K562 (cell line): ENCODE results near the gene PHYHD1. TPM values are rescaled to one million over a fixed set of nuclear protein-coding genes. Genes with fewer than 3 reads are reported as not detected.
A peak's percentile ranks its signal among the peaks of the same experiment; 100 is the strongest.

ENCODE experiments used
- BCOR ChIP-seq: fragments of 450-650 bp; IDR thresholded peaks from 2 replicates; pipeline ENCODE4 v1.6.1; 2016
- CCNT2 ChIP-seq: IDR thresholded peaks from 2 replicates; pipeline ENCODE4 v1.6.1; 2011; ENCODE audit warnings: borderline replicate concordance, low read depth, mild to moderate bottlenecking, moderate library complexity, mixed read lengths, low read length; ENCODE audit not compliant: insufficient read length; ENCODE audit errors: extremely low read depth
- HNRNPLL ChIP-seq: fragments of 200-400 bp; formaldehyde crosslinking; IDR thresholded peaks from 2 replicates; pipeline ENCODE4 v1.6.1; 2017; ENCODE audit warnings: low read length, low read depth, mild to moderate bottlenecking; ENCODE audit not compliant: poor library complexity, severe bottlenecking
- MBD2 ChIP-seq: sonication (generic); IDR thresholded peaks from 2 replicates; pipeline ENCODE4 v1.6.1; 2016; ENCODE audit warnings: low read depth, borderline replicate concordance
- NFRKB ChIP-seq: fragments of 450-650 bp; IDR thresholded peaks from 2 replicates; pipeline ENCODE4 v1.6.1; 2016; ENCODE audit warnings: low read depth
- PCBP2 ChIP-seq: fragments of 200-400 bp; formaldehyde crosslinking; IDR thresholded peaks from 2 replicates; pipeline ENCODE4 v1.6.1; 2018; ENCODE audit warnings: low read length, low read depth, mild to moderate bottlenecking, moderate library complexity; ENCODE audit not compliant: poor library complexity, severe bottlenecking
- SMARCA4 ChIP-seq: fragments of 450-650 bp; IDR thresholded peaks from 2 replicates; pipeline ENCODE4 v1.6.1; 2016
- SREBF1 ChIP-seq: fragments of 150-350 bp; IDR thresholded peaks from 2 replicates; pipeline ENCODE4 v1.6.1; 2014; ENCODE audit warnings: antibody characterized with exemption, low read depth, low read length, borderline replicate concordance
- SRSF3 ChIP-seq: fragments of 200-400 bp; formaldehyde crosslinking; IDR thresholded peaks from 2 replicates; pipeline ENCODE4 v1.6.1; 2016; ENCODE audit warnings: mild to moderate bottlenecking, low read length, moderate library complexity; ENCODE audit not compliant: insufficient read depth
- TEAD1 ChIP-seq, 2 experiments: fragments of 450-650 bp in 1 of 2; sonication (generic) in 1 of 2; formaldehyde crosslinking; IDR thresholded peaks; 2 replicates each; pipeline versions ENCODE4 v1.4.0 to v1.8.0; 2020 to 2022; ENCODE audit warnings: mild to moderate bottlenecking in 2 of 2, missing genetic modification reagents in 1 of 2
- ZFX ChIP-seq: sonication (generic); formaldehyde crosslinking; IDR thresholded peaks from 2 replicates; pipeline ENCODE4 v1.8.0; 2022; ENCODE audit warnings: mild to moderate bottlenecking, missing genetic modification reagents, moderate library complexity
- ZNF431 ChIP-seq: sonication (generic); formaldehyde crosslinking; IDR thresholded peaks from 2 replicates; pipeline ENCODE4 v1.8.0; 2022; ENCODE audit warnings: mild to moderate bottlenecking, missing genetic modification reagents
- polyA plus RNA-seq, 8 experiments: library from polyadenylated mRNA; depleted of rRNA in 4 of 8; stranded (reverse) in 5 of 8; unstranded in 3 of 8; fragments of >200 nt; fragmentation: Nextera tagmentation in 2 of 8; fragmentation: Illumina TruSeq in 1 of 8; extraction: Ambion mirVana in 2 of 8; extraction: Trizol in 1 of 8; gene quantifications; 2 replicates each; pipeline versions ENCODE4 v1.2.1 to v1.2.3, GENCODE V29; 2011 to 2014; ENCODE audit warnings: inconsistent platforms in 1 of 8, missing spikeins in 1 of 8
- total RNA-seq, 7 experiments: library from RNA; depleted of rRNA in 6 of 7; stranded (reverse); fragments of >200 nt in 6 of 7; fragmentation: Illumina TruSeq in 2 of 7; extraction: Trizol in 2 of 7; gene quantifications; 2 replicates each; pipeline versions ENCODE4 v1.2.1 to v1.2.3, GENCODE V29; 2011 to 2021; ENCODE audit warnings: low replicate concordance in 1 of 7
- TF ChIP-seq, protein P1 (sequence below): fragments of 450-650 bp; formaldehyde crosslinking; IDR thresholded peaks from 2 replicates; pipeline ENCODE4 v1.4.0; 2020; ENCODE audit warnings: mild to moderate bottlenecking, moderate library complexity
- TF ChIP-seq, protein P2 (sequence below), 2 experiments: fragments of 450-650 bp in 1 of 2; sonication (generic) in 1 of 2; formaldehyde crosslinking in 1 of 2; IDR thresholded peaks; 2 replicates each; pipeline versions ENCODE4 v1.7.1 to v1.9.0; 2016 to 2022; ENCODE audit warnings: inconsistent platforms in 1 of 2, mild to moderate bottlenecking in 1 of 2, missing genetic modification reagents in 1 of 2

Gene PHYHD1
- total and polyA plus RNA-seq, 9 of the 15 experiments (the other 6 are each of a cell fraction or from before 2014, with no cell fraction given): 0.36 to 1.3 (median 0.80) TPM

DNA sequence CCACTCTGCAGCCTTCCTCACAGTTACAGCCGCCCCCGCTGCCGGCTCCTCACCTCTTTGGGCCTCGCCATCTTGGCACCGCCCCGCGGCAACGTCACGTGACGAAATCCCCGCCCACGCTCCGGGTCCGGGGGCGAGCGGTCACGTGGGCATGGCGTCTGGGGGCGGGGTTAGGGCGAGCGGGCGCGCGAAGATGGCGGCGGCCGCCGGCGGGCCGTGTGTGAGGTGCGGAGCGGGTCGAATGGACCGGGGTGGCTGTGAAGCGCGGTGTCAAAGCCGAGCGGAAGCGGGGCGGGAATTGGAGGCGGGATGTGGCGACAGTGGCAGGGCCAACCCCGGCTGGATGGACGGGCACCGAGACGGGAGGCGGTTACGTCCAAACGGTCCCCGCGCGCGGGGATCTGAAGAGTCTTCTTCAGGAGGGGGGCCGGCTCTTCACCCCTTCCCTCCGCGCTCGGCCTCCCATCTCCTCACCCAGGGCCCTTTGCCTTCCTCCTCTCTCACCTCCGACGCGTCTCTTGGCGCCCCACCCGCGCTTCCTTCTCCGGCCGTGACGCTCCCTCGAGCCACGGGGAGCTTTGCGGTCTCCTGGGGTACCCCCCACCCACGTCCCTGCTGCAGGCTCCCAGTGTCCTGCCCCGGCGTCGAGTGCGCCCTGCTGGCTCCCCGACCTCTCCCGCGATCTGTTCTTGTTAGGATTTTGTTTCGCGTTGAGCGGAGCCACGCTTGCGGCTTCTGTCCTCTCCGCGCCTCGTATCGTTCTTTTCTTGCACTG lies 26.9 kb downstream of the PHYHD1 start, which contains the start of the genes DOLK and NUP188 (continued):
- TF ChIP-seq ZFX (CRISPR knock-in tag) (peak; percentile 38; the same call in 1 of the 2 replicates), HNRNPLL (peak; percentile 5), ZNF431 (CRISPR knock-in tag) (0 out of 2 replicates have a peak, but pooled peaks have one; percentile 31), TEAD1 (CRISPR knock-in tag; IDR thresholded peaks at IDR 0.05) (peak in 1 of 2 experiments; percentile 45; a peak in 2 of 4 replicates), PCBP2 (no peak), BCOR (no peak), SREBF1 (peak; percentile 58; the same call in 1 of the 2 replicates), SRSF3 (peak; percentile 39; the same call in 1 of the 2 replicates), CCNT2 (peak; percentile 96), NFRKB (peak; percentile 78), MBD2 (peak; percentile 70; the same call in 1 of the 2 replicates), SMARCA4 (0 out of 2 replicates have a peak, but pooled peaks have one; percentile 30)
- TF ChIP-seq, protein P1, sequence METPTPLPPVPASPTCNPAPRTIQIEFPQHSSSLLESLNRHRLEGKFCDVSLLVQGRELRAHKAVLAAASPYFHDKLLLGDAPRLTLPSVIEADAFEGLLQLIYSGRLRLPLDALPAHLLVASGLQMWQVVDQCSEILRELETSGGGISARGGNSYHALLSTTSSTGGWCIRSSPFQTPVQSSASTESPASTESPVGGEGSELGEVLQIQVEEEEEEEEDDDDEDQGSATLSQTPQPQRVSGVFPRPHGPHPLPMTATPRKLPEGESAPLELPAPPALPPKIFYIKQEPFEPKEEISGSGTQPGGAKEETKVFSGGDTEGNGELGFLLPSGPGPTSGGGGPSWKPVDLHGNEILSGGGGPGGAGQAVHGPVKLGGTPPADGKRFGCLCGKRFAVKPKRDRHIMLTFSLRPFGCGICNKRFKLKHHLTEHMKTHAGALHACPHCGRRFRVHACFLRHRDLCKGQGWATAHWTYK: peak; percentile 61; the same call in 1 of the 2 replicates
- TF ChIP-seq, protein P2, sequence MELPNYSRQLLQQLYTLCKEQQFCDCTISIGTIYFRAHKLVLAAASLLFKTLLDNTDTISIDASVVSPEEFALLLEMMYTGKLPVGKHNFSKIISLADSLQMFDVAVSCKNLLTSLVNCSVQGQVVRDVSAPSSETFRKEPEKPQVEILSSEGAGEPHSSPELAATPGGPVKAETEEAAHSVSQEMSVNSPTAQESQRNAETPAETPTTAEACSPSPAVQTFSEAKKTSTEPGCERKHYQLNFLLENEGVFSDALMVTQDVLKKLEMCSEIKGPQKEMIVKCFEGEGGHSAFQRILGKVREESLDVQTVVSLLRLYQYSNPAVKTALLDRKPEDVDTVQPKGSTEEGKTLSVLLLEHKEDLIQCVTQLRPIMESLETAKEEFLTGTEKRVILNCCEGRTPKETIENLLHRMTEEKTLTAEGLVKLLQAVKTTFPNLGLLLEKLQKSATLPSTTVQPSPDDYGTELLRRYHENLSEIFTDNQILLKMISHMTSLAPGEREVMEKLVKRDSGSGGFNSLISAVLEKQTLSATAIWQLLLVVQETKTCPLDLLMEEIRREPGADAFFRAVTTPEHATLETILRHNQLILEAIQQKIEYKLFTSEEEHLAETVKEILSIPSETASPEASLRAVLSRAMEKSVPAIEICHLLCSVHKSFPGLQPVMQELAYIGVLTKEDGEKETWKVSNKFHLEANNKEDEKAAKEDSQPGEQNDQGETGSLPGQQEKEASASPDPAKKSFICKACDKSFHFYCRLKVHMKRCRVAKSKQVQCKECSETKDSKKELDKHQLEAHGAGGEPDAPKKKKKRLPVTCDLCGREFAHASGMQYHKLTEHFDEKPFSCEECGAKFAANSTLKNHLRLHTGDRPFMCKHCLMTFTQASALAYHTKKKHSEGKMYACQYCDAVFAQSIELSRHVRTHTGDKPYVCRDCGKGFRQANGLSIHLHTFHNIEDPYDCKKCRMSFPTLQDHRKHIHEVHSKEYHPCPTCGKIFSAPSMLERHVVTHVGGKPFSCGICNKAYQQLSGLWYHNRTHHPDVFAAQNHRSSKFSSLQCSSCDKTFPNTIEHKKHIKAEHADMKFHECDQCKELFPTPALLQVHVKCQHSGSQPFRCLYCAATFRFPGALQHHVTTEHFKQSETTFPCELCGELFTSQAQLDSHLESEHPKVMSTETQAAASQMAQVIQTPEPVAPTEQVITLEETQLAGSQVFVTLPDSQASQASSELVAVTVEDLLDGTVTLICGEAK (IDR thresholded peaks at IDR 0.05): peak; percentile 42
- TF ChIP-seq, protein P2 (CRISPR knock-in tag; IDR thresholded peaks at IDR 0.05): no peak
